Liver (tissue), 9 donors: ENCODE data around the gene SULT2A1. TPM values are rescaled to one million over a fixed set of nuclear protein-coding genes. Genes with fewer than 3 reads are reported as not detected.
A peak's percentile ranks its signal among the peaks of the same experiment; 100 is the strongest.

Source experiments
- DNase-seq: peaks from one replicate; pipeline ENCODE4 v3.0.0-alpha.2; 2017; ENCODE audit warnings: low spot score
- H3K27ac ChIP-seq, 2 donors: one replicate each; pipeline ENCODE4 v1.7.0; 2013; ENCODE audit warnings: inconsistent platforms in 2 of 2, low read length in 2 of 2, control low read depth in 1 of 2, low read depth in 1 of 2, mild to moderate bottlenecking in 1 of 2
- H3K27me3 ChIP-seq, 4 donors: one replicate each; pipeline versions ENCODE4 v1.6.1 to v1.7.0; 2013; ENCODE audit warnings: low read length in 3 of 4, inconsistent platforms in 1 of 4, mild to moderate bottlenecking in 1 of 4, moderate library complexity in 1 of 4; ENCODE audit not compliant: control insufficient read depth in 4 of 4, insufficient read depth in 4 of 4
- H3K36me3 ChIP-seq, 4 donors: one replicate each; pipeline versions ENCODE4 v1.6.1 to v1.7.0; 2013; ENCODE audit warnings: low read length in 3 of 4, mild to moderate bottlenecking in 3 of 4, low read depth in 1 of 4, moderate library complexity in 1 of 4; ENCODE audit not compliant: control insufficient read depth in 4 of 4, insufficient read depth in 3 of 4
- H3K4me1 ChIP-seq, 4 donors: one replicate each; pipeline versions ENCODE4 v1.6.1 to v1.7.0; 2013; ENCODE audit warnings: low read length in 3 of 4, mild to moderate bottlenecking in 3 of 4, moderate library complexity in 1 of 4; ENCODE audit not compliant: control insufficient read depth in 4 of 4, insufficient read depth in 4 of 4
- H3K4me3 ChIP-seq, 3 donors: one replicate each; pipeline versions ENCODE4 v1.6.1 to v1.7.0; 2013; ENCODE audit warnings: low read length in 3 of 3, control low read depth in 1 of 3, low read depth in 1 of 3, mild to moderate bottlenecking in 1 of 3
- H3K9ac ChIP-seq, 2 donors: one replicate each; pipeline ENCODE4 v1.7.0; 2013; ENCODE audit warnings: low read length in 2 of 2, mild to moderate bottlenecking in 2 of 2, moderate library complexity in 2 of 2, control low read depth in 1 of 2, low read depth in 1 of 2
- H3K9me3 ChIP-seq, 4 donors: one replicate each; pipeline versions ENCODE4 v1.6.1 to v1.7.0; 2013; ENCODE audit warnings: low read length in 3 of 4; ENCODE audit not compliant: control insufficient read depth in 4 of 4
- ATF3 ChIP-seq: IDR thresholded peaks from 2 replicates; pipeline ENCODE4 v1.6.1; 2016; ENCODE audit warnings: antibody characterized with exemption
- CTCF ChIP-seq: fragments of 150-350 bp; IDR thresholded peaks from 2 replicates; pipeline ENCODE4 v1.5.1; 2017; ENCODE audit warnings: improper control_type of control experiment, low read depth, low read length; ENCODE audit not compliant: missing input control
- EGR1 ChIP-seq, 2 donors: IDR thresholded peaks; 2 replicates each; pipeline ENCODE4 v1.6.1; 2016 to 2018; ENCODE audit warnings: antibody characterized with exemption in 2 of 2, low read depth in 2 of 2
- FOXA1 ChIP-seq: IDR thresholded peaks from 2 replicates; pipeline ENCODE4 v1.6.1; 2016; ENCODE audit warnings: antibody characterized with exemption
- FOXA2 ChIP-seq: IDR thresholded peaks from 2 replicates; pipeline ENCODE4 v1.6.1; 2016; ENCODE audit warnings: antibody characterized with exemption
- GABPA ChIP-seq, 2 donors: IDR thresholded peaks in 1 of 2; conservative IDR thresholded peaks in 1 of 2; 2 replicates each; pipeline ENCODE4 v1.6.1; 2016; ENCODE audit warnings: antibody characterized with exemption in 2 of 2, mild to moderate bottlenecking in 1 of 2, moderate library complexity in 1 of 2
- HNF4A ChIP-seq, 2 donors: conservative IDR thresholded peaks; 2 replicates each; pipeline ENCODE4 v1.6.1; 2016; ENCODE audit warnings: antibody characterized with exemption in 2 of 2, mild to moderate bottlenecking in 2 of 2
- JUND ChIP-seq, 2 donors: IDR thresholded peaks; 2 replicates each; pipeline ENCODE4 v1.6.1; 2016; ENCODE audit warnings: antibody characterized with exemption in 2 of 2
- MAX ChIP-seq: IDR thresholded peaks from 2 replicates; pipeline ENCODE4 v1.6.1; 2016; ENCODE audit warnings: antibody characterized with exemption
- NR2F2 ChIP-seq: IDR thresholded peaks from 2 replicates; pipeline ENCODE4 v1.6.1; 2016; ENCODE audit warnings: antibody characterized with exemption
- RAD21 ChIP-seq, 2 donors: IDR thresholded peaks; 2 replicates each; pipeline ENCODE4 v1.6.1; 2016; ENCODE audit warnings: antibody characterized with exemption in 2 of 2, mild to moderate bottlenecking in 2 of 2
- REST ChIP-seq: IDR thresholded peaks from 2 replicates; pipeline ENCODE4 v1.6.1; 2016; ENCODE audit warnings: antibody characterized with exemption, mild to moderate bottlenecking
- RXRA ChIP-seq, 2 donors: IDR thresholded peaks; 2 replicates each; pipeline ENCODE4 v1.6.1; 2017 to 2018; ENCODE audit warnings: antibody characterized with exemption in 2 of 2, mild to moderate bottlenecking in 1 of 2
- SP1 ChIP-seq: IDR thresholded peaks from 2 replicates; pipeline ENCODE4 v1.6.1; 2018; ENCODE audit warnings: antibody characterized with exemption, mild to moderate bottlenecking
- YY1 ChIP-seq: IDR thresholded peaks from 2 replicates; pipeline ENCODE4 v1.6.1; 2016; ENCODE audit warnings: antibody characterized with exemption, mild to moderate bottlenecking
- ZBTB33 ChIP-seq: IDR thresholded peaks from 2 replicates; pipeline ENCODE4 v1.6.1; 2016; ENCODE audit warnings: antibody characterized with exemption
- WGBS: extraction: QIAGEN DNeasy Blood & Tissue Kit; methylation state at CpG from one replicate; pipeline ENCODE4 v1.1.7; 2013; 5-methylcytosine and 5-hydroxymethylcytosine counted together
- polyA plus RNA-seq, 2 donors: library from polyadenylated mRNA; stranded (reverse) in 1 of 2; unstranded in 1 of 2; fragments of 200-250 nt in 1 of 2; fragments of >200 nt in 1 of 2; fragmentation: Nextera tagmentation in 1 of 2; extraction: Ambion mirVana in 1 of 2; gene quantifications; one replicate each; pipeline versions ENCODE4 v1.2.1 to v1.2.3, GENCODE V29; 2013 to 2015
- total RNA-seq, 2 donors: library from RNA; depleted of rRNA; stranded (reverse); fragments of >200 nt; gene quantifications; one replicate each; pipeline ENCODE4 v1.2.3, GENCODE V29; 2014
- donor health status: healthy.
- donor health status: healthy.
- donor health status: healthy.
- donor health status: healthy.
- donor health status: healthy.

SULT2A1 gene
- total and polyA plus RNA-seq, 4 donors: 22.9 to 892 (median 691) TPM

GRCh38 chr19:47878906-47879305 is 7.2 kb downstream of the SULT2A1 start:
- H3K4me1 ChIP-seq: peaks cover 2 to 24% (median 13%) of the 10 kb centered on the region in 4 donors
- 73% methylated on average over 4 of the region's 4 CpGs for WGBS
- no peaks in the 10 kb centered on the region for H3K9me3 ChIP-seq
- TF ChIP-seq NR2F2 (no peak), EGR1 (IDR thresholded peaks at IDR 0.05; ENCODE audit: low read depth in 2 of 2) (no peak), JUND (IDR thresholded peaks at IDR 0.05) (no peak), MAX (no peak), FOXA2 (no peak), HNF4A (conservative IDR thresholded peaks at IDR 0.05) (no peak), YY1 (peak; percentile 21)
- no peak for DNase-seq
- no peak overlapping the region for H3K9ac ChIP-seq
- H3K36me3 ChIP-seq: peaks cover 4 to 55% (median 41%) of the 10 kb centered on the region in 4 donors
- H3K27me3 ChIP-seq: no peaks in the 10 kb centered on the region
- H3K27ac ChIP-seq: no peak overlapping the region
- no peak overlapping the region for H3K4me3 ChIP-seq

- H3K27ac ChIP-seq: no peak overlapping the region
- peaks cover 0 to 19% (median 0%) of the 10 kb centered on the region in 4 donors for H3K36me3 ChIP-seq
- peaks cover 0 to 4% (median 0%) of the 10 kb centered on the region in 4 donors for H3K4me1 ChIP-seq
- WGBS: 74% methylated on average over 10 of the region's 10 CpGs
- no peak overlapping the region for H3K9ac ChIP-seq
- no peak for DNase-seq
- H3K27me3 ChIP-seq: no peaks in the 10 kb centered on the region
- H3K9me3 ChIP-seq: no peaks in the 10 kb centered on the region
- H3K4me3 ChIP-seq: no peak overlapping the region
- TF ChIP-seq EGR1 (IDR thresholded peaks at IDR 0.05; ENCODE audit: low read depth in 2 of 2) (no peak), HNF4A (conservative IDR thresholded peaks at IDR 0.05) (no peak), ATF3 (no peak), SP1 (no peak), GABPA (IDR thresholded peaks at IDR 0.05 in 1 of 2, conservative IDR thresholded peaks at IDR 0.05 in 1 of 2) (no peak), REST (no peak), FOXA2 (no peak), MAX (no peak), NR2F2 (no peak), YY1 (no peak), CTCF (no peak), RXRA (IDR thresholded peaks at IDR 0.05) (no peak), ZBTB33 (no peak), FOXA1 (no peak), RAD21 (IDR thresholded peaks at IDR 0.05) (no peak)
Measured at GRCh38 chr19:47865166-47865565, 20.9 kb downstream of the SULT2A1 start.
